Calu3 (cell line): ENCODE data around the gene HMGXB4. TPM values are rescaled to one million over a fixed set of nuclear protein-coding genes. Genes with fewer than 3 reads are reported as not detected.

ENCODE experiments used
- BruUV-seq: library from RNA; stranded (reverse); fragments of 400-500 nt; replicated peaks from 2 replicates; lab custom pipeline; 2021; lab: Mats Ljungman, UMichigan
- CTCF ChIA-PET: fragments of 300-600 bp; sonication (Branson Sonifier 250); formaldehyde crosslinking; loops from one replicate; lab custom pipeline; 2022; ENCODE audit warnings: antibody characterized with exemption; lab: Charles Lee
- DNase-seq: peaks from one replicate; pipeline ENCODE4 v3.0.0; 2022
- H3K27ac Mint-ChIP-seq: one replicate; pipeline ENCODE4 v1.8.0; 2022; ENCODE audit warnings: mixed read lengths; ENCODE audit not compliant: unreplicated experiment
- H3K27me3 Mint-ChIP-seq: one replicate; pipeline ENCODE4 v1.8.0; 2022; ENCODE audit warnings: mixed read lengths; ENCODE audit not compliant: unreplicated experiment
- H3K36me3 Mint-ChIP-seq: one replicate; pipeline ENCODE4 v1.8.0; 2022; ENCODE audit warnings: mild to moderate bottlenecking, moderate library complexity, mixed read lengths; ENCODE audit not compliant: insufficient read depth, unreplicated experiment
- H3K4me1 Mint-ChIP-seq: one replicate; pipeline ENCODE4 v1.8.0; 2022; ENCODE audit warnings: mild to moderate bottlenecking, low read depth, mixed read lengths; ENCODE audit not compliant: unreplicated experiment
- H3K4me3 Mint-ChIP-seq: one replicate; pipeline ENCODE4 v1.8.0; 2022; ENCODE audit warnings: mild to moderate bottlenecking, low read depth, moderate library complexity, mixed read lengths; ENCODE audit not compliant: unreplicated experiment
- H3K9me3 Mint-ChIP-seq: one replicate; pipeline ENCODE4 v1.8.0; 2022; ENCODE audit warnings: low read depth, mixed read lengths; ENCODE audit not compliant: unreplicated experiment
- CTCF ChIP-seq: fragments of 200-600 bp; IDR thresholded peaks from one replicate; pipeline ENCODE4 v1.8.0; 2022; ENCODE audit warnings: antibody characterized with exemption; ENCODE audit not compliant: unreplicated experiment
- intact Hi-C: fragments of 100-400 bp; cut with micrococcal nuclease; formaldehyde crosslinking; loops from one replicate; pipeline ENCODE4 v1.10.0; 2022; ENCODE audit not compliant: unreplicated experiment
- total RNA-seq: library from RNA; stranded (reverse); gene quantifications from 2 replicates; pipeline ENCODE4 v1.2.3, GENCODE V29; 2022

HMGXB4 gene
- total RNA-seq, 1 experiment from 2014 or later, result 37.5 TPM

GRCh38 chr22:35332278-35332677 lies 75.0 kb downstream of the HMGXB4 start:
- H3K36me3 Mint-ChIP-seq, result peaks cover 37% of the 10 kb centered on the region
- TF ChIP-seq CTCF, result no peak
- no peak overlapping the region for H3K27ac Mint-ChIP-seq
- CTCF ChIA-PET, result no interaction called here
- no peak overlapping the region for H3K4me3 Mint-ChIP-seq
- no TSS peak for BruUV-seq
- no peaks in the 10 kb centered on the region for H3K27me3 Mint-ChIP-seq
- H3K4me1 Mint-ChIP-seq, result no peaks in the 10 kb centered on the region
- no peak for DNase-seq
- intact Hi-C loops, result no loop called here
- no peaks in the 10 kb centered on the region for H3K9me3 Mint-ChIP-seq

- BruUV-seq, result no TSS peak
- Mint-ChIP-seq H3K27me3 (no peaks in the 10 kb centered on the region), H3K9me3 (no peaks in the 10 kb centered on the region), H3K4me3 (no peak overlapping the region), H3K27ac (no peak overlapping the region), H3K4me1 (no peaks in the 10 kb centered on the region), H3K36me3 (peaks cover 38% of the 10 kb centered on the region)
- no peak for DNase-seq
- CTCF ChIA-PET, result no interaction called here
- no peak for TF ChIP-seq CTCF
- intact Hi-C loops, result no loop called here
Observed at GRCh38 chr22:35333220-35333619, 75.9 kb downstream of the HMGXB4 start.

GRCh38 chr22:35334004-35334403 lies 76.7 kb downstream of the HMGXB4 start:
- no peak overlapping the region for H3K27ac Mint-ChIP-seq
- no peak for TF ChIP-seq CTCF
- no peaks in the 10 kb centered on the region for H3K27me3 Mint-ChIP-seq
- no peaks in the 10 kb centered on the region for H3K4me1 Mint-ChIP-seq
- no TSS peak for BruUV-seq
- H3K9me3 Mint-ChIP-seq, result no peaks in the 10 kb centered on the region
- peaks cover 31% of the 10 kb centered on the region for H3K36me3 Mint-ChIP-seq
- no peak for DNase-seq
- intact Hi-C loops, result no loop called here
- CTCF ChIA-PET, result no interaction called here
- H3K4me3 Mint-ChIP-seq, result no peak overlapping the region

- intact Hi-C loops, result no loop called here
- CTCF ChIA-PET, result no interaction called here
- TF ChIP-seq CTCF, result no peak
- DNase-seq, result no peak
- Mint-ChIP-seq H3K27ac (no peak overlapping the region), H3K36me3 (peaks cover 34% of the 10 kb centered on the region), H3K4me3 (no peak overlapping the region), H3K9me3 (no peaks in the 10 kb centered on the region), H3K4me1 (no peaks in the 10 kb centered on the region), H3K27me3 (no peaks in the 10 kb centered on the region)
- BruUV-seq, result no TSS peak
Observed at GRCh38 chr22:35335468-35335867, 78.2 kb downstream of the HMGXB4 start.
